H1 (cell line): Measurements from ENCODE around the gene SPTB. TPM values are rescaled to one million over a fixed set of nuclear protein-coding genes. Genes with fewer than 3 reads are reported as not detected.

Experiments used
- CTCF ChIA-PET: fragments of 300-600 bp; sonication (Branson Sonifier 250); formaldehyde crosslinking; loops from one replicate; lab custom pipeline; 2021; ENCODE audit not compliant: partially characterized antibody; lab: Charles Lee
- POLR2A ChIA-PET: fragments of 300-600 bp; sonication (Branson Sonifier 250); formaldehyde crosslinking; loops from one replicate; lab custom pipeline; 2021; ENCODE audit warnings: inconsistent platforms; ENCODE audit not compliant: partially characterized antibody; lab: Charles Lee
- DNase-seq, 2 experiments: peaks; one replicate each; pipeline versions ENCODE4 v3.0.0 to v3.0.0-alpha.2; 2010 to 2022; ENCODE audit warnings: low spot score in 2 of 2, low read depth in 1 of 2, mixed read lengths in 1 of 2
- FAIRE-seq: peaks from 2 replicates; lab custom pipeline; 2011; peaks lifted over from hg19 to GRCh38; lab: Jason Lieb, UNC
- H2AFZ ChIP-seq: 2 replicates; pipeline ENCODE4 v1.8.1; 2012; ENCODE audit warnings: low read length, inconsistent platforms
- H2AK5ac ChIP-seq: 2 replicates; pipeline ENCODE4 v1.6.1; 2013; ENCODE audit warnings: low read depth, low read length
- H2BK120ac ChIP-seq: replicated peaks from 2 replicates; pipeline ENCODE3; 2013; ENCODE audit warnings: low read depth, low read length, inconsistent platforms
- H2BK12ac ChIP-seq: 2 replicates; pipeline ENCODE4 v1.6.1; 2013; ENCODE audit warnings: low read depth, low read length
- H2BK15ac ChIP-seq: 2 replicates; pipeline ENCODE4 v1.6.1; 2013; ENCODE audit warnings: low read length
- H2BK20ac ChIP-seq: 2 replicates; pipeline ENCODE4 v1.6.1; 2013; ENCODE audit warnings: low read length
- H2BK5ac ChIP-seq: 2 replicates; pipeline ENCODE4 v1.6.1; 2013; ENCODE audit warnings: low read depth, low read length
- H3K14ac ChIP-seq: 2 replicates; pipeline ENCODE4 v1.6.1; 2013; ENCODE audit warnings: inconsistent platforms; ENCODE audit not compliant: insufficient read length
- H3K18ac ChIP-seq: 2 replicates; pipeline ENCODE4 v1.6.1; 2013; ENCODE audit warnings: low read length; ENCODE audit errors: extremely low read depth
- H3K23ac ChIP-seq: 2 replicates; pipeline ENCODE4 v1.6.1; 2013; ENCODE audit warnings: inconsistent platforms; ENCODE audit not compliant: insufficient read length
- H3K23me2 ChIP-seq: 2 replicates; pipeline ENCODE4 v1.6.1; 2013; ENCODE audit warnings: low read depth, low read length
- H3K27ac ChIP-seq: 2 replicates; pipeline ENCODE4 v1.6.1; 2011; ENCODE audit warnings: low read depth, low read length, inconsistent platforms
- H3K27me3 ChIP-seq, 4 experiments: replicated peaks in 1 of 4; 1 replicate in 1 of 4; 2 replicates in 3 of 4; pipeline versions ENCODE4 v1.6.1 to v1.8.1; 2011 to 2013; ENCODE audit warnings: low read length in 3 of 4, mild to moderate bottlenecking in 3 of 4, inconsistent platforms in 2 of 4, mixed read lengths in 2 of 4, moderate library complexity in 1 of 4; ENCODE audit not compliant: control insufficient read depth in 3 of 4, insufficient read depth in 3 of 4; ENCODE audit errors: extremely low read depth in 1 of 4
- H3K36me3 ChIP-seq, 4 experiments: 2 replicates each; pipeline versions ENCODE4 v1.6.1 to v1.8.1; 2011 to 2013; ENCODE audit warnings: mild to moderate bottlenecking in 4 of 4, low read length in 3 of 4, moderate library complexity in 2 of 4, control low read depth in 1 of 4, inconsistent platforms in 1 of 4; ENCODE audit not compliant: insufficient read depth in 4 of 4, control insufficient read depth in 2 of 4
- H3K4ac ChIP-seq: replicated peaks from 2 replicates; pipeline ENCODE3; 2013; ENCODE audit warnings: low read length, low read depth, mixed read lengths, inconsistent platforms; ENCODE audit not compliant: insufficient read length
- H3K4me1 ChIP-seq, 4 experiments: replicated peaks in 1 of 4; 1 replicate in 1 of 4; 2 replicates in 3 of 4; pipeline versions ENCODE4 v1.6.1 to v1.8.1; 2011 to 2013; ENCODE audit warnings: low read length in 3 of 4, inconsistent platforms in 2 of 4, mixed read lengths in 1 of 4; ENCODE audit not compliant: insufficient read depth in 4 of 4, control insufficient read depth in 3 of 4
- H3K4me2 ChIP-seq, 2 experiments: 2 replicates each; pipeline versions ENCODE4 v1.6.1 to v1.8.1; 2011 to 2013; ENCODE audit warnings: low read depth in 2 of 2, low read length in 2 of 2, control low read depth in 1 of 2, inconsistent platforms in 1 of 2, mild to moderate bottlenecking in 1 of 2; ENCODE audit not compliant: insufficient read depth in 1 of 2
- H3K4me3 ChIP-seq, 4 experiments: fragments of 200-600, 300-600 bp in 1 of 4; sonication (generic), shearing (Covaris generic), sonication (Bioruptor Twin) in 1 of 4; 2 replicates each; pipeline versions ENCODE4 v1.5.1 to v1.8.1; 2011 to 2016; ENCODE audit warnings: low read length in 4 of 4, low read depth in 3 of 4, control low read depth in 2 of 4, inconsistent platforms in 2 of 4, mild to moderate bottlenecking in 2 of 4, mixed read lengths in 1 of 4, moderate library complexity in 1 of 4; ENCODE audit not compliant: insufficient read depth in 2 of 4; ENCODE audit errors: extremely low read depth in 1 of 4
- H3K56ac ChIP-seq: replicated peaks from 2 replicates; pipeline ENCODE3; 2013; ENCODE audit warnings: low read depth, mild to moderate bottlenecking, mixed read lengths, low read length, inconsistent platforms; ENCODE audit not compliant: insufficient read length
- H3K79me1 ChIP-seq: 2 replicates; pipeline ENCODE4 v1.6.1; 2013; ENCODE audit warnings: low read depth, low read length, control low read depth
- H3K79me2 ChIP-seq, 2 experiments: 2 replicates each; pipeline versions ENCODE4 v1.6.1 to v1.8.1; 2012 to 2013; ENCODE audit warnings: low read length in 2 of 2, mild to moderate bottlenecking in 2 of 2, inconsistent platforms in 1 of 2; ENCODE audit not compliant: insufficient read depth in 2 of 2, control insufficient read depth in 1 of 2
- H3K9ac ChIP-seq, 4 experiments: replicated peaks in 1 of 4; 1 replicate in 1 of 4; 2 replicates in 3 of 4; pipeline versions ENCODE4 v1.6.1 to v1.8.1; 2011 to 2013; ENCODE audit warnings: low read depth in 3 of 4, low read length in 3 of 4, control low read depth in 2 of 4, mild to moderate bottlenecking in 2 of 4, moderate library complexity in 2 of 4, inconsistent platforms in 1 of 4; ENCODE audit errors: extremely low read depth in 1 of 4
- H3K9me3 ChIP-seq, 2 experiments: 2 replicates each; pipeline versions ENCODE4 v1.6.1 to v1.8.1; 2012 to 2013; ENCODE audit warnings: mild to moderate bottlenecking in 2 of 2, moderate library complexity in 2 of 2, control low read depth in 1 of 2, inconsistent platforms in 1 of 2, low read depth in 1 of 2, low read length in 1 of 2, mixed read lengths in 1 of 2; ENCODE audit not compliant: insufficient read depth in 2 of 2
- H4K20me1 ChIP-seq, 2 experiments: replicated peaks in 1 of 2; 2 replicates each; pipeline versions ENCODE3 to v1.8.1; 2011 to 2013; ENCODE audit warnings: inconsistent platforms in 2 of 2, low read length in 2 of 2, mild to moderate bottlenecking in 1 of 2; ENCODE audit not compliant: insufficient read depth in 2 of 2, control insufficient read depth in 1 of 2
- H4K5ac ChIP-seq: 2 replicates; pipeline ENCODE4 v1.6.1; 2013; ENCODE audit warnings: low read length, low read depth, mixed read lengths, inconsistent platforms; ENCODE audit not compliant: insufficient read length
- H4K8ac ChIP-seq: 2 replicates; pipeline ENCODE4 v1.8.0; 2013; ENCODE audit warnings: mild to moderate bottlenecking, moderate library complexity, low read length, inconsistent platforms; ENCODE audit not compliant: insufficient read depth; ENCODE audit errors: extremely low read depth
- H4K91ac ChIP-seq: replicated peaks from 2 replicates; pipeline ENCODE3; 2013; ENCODE audit warnings: low read length, mixed read lengths, inconsistent platforms; ENCODE audit not compliant: insufficient read length
- CTBP2 ChIP-seq: IDR thresholded peaks from 2 replicates; pipeline ENCODE4 v1.7.0; 2011; ENCODE audit warnings: borderline replicate concordance, mild to moderate bottlenecking, moderate library complexity, mixed read lengths, low read length; ENCODE audit not compliant: insufficient read depth, insufficient read length
- HDAC2 ChIP-seq, 2 experiments: fragments of 300-600 bp in 1 of 2; sonication (generic) in 1 of 2; IDR thresholded peaks; 2 replicates each; pipeline ENCODE4 v1.6.1; 2011 to 2012; ENCODE audit warnings: low read depth in 2 of 2, low read length in 2 of 2, mild to moderate bottlenecking in 2 of 2, moderate library complexity in 2 of 2, borderline replicate concordance in 1 of 2, inconsistent platforms in 1 of 2
- NRF1 ChIP-seq: IDR thresholded peaks from 2 replicates; pipeline ENCODE4 v1.6.1; 2011; ENCODE audit warnings: mild to moderate bottlenecking, low read depth, low read length, improper control_type of control experiment
- RAD21 ChIP-seq, 2 experiments: IDR thresholded peaks in 1 of 2; conservative IDR thresholded peaks in 1 of 2; 2 replicates each; pipeline ENCODE4 v1.6.1; 2011; ENCODE audit warnings: low read depth in 2 of 2, low read length in 2 of 2, improper control_type of control experiment in 1 of 2, inconsistent platforms in 1 of 2, mild to moderate bottlenecking in 1 of 2, moderate library complexity in 1 of 2
- SIN3A ChIP-seq, 2 experiments: IDR thresholded peaks in 1 of 2; conservative IDR thresholded peaks in 1 of 2; 2 replicates each; pipeline ENCODE4 v1.6.1; 2011 to 2012; ENCODE audit warnings: low read length in 2 of 2, improper control_type of control experiment in 1 of 2, low read depth in 1 of 2, mild to moderate bottlenecking in 1 of 2
- TEAD4 ChIP-seq: IDR thresholded peaks from 2 replicates; pipeline ENCODE4 v1.6.1; 2012; ENCODE audit warnings: low read depth, low read length, inconsistent platforms, mixed read lengths
- WGBS, 2 experiments: shearing (Covaris generic) in 1 of 2; methylation state at CpG; one replicate each; pipeline versions ENCODE4 v1.1.6 to v1.1.7; 2013 to 2015; ENCODE audit warnings: low lambda C conversion rate in 2 of 2, mixed read lengths in 2 of 2, inconsistent platforms in 1 of 2, low coverage in 1 of 2, missing lambda C conversion rate in 1 of 2; ENCODE audit not compliant: insufficient replicate concordance in 2 of 2, insufficient coverage in 1 of 2, insufficient read length in 1 of 2; ENCODE audit errors: extremely low coverage in 1 of 2, missing lambda C conversion rate in 1 of 2; 5-methylcytosine and 5-hydroxymethylcytosine counted together
- polyA plus RNA-seq, 7 experiments: library from polyadenylated mRNA; depleted of rRNA in 3 of 7; stranded (reverse) in 5 of 7; unstranded in 2 of 7; fragments of >200 nt in 5 of 7; fragments of 200-250 nt in 2 of 7; gene quantifications; 1 replicate in 5 of 7; 2 replicates in 1 of 7; 4 replicates in 1 of 7; pipeline versions ENCODE4 v1.2.1 to v1.2.3, GENCODE V29; 2011 to 2013; ENCODE audit warnings: missing spikeins in 2 of 7, mixed read lengths in 2 of 7
- total RNA-seq: library from RNA; stranded (reverse); fragmentation: NEBNext Ultra II Directional; extraction: Animal tissue kit (Norgen Biotek cat#: 25700); gene quantifications from 2 replicates; pipeline ENCODE4 v1.2.1, GENCODE V29; 2021
- TF ChIP-seq, protein P1 (sequence below), 3 experiments: IDR thresholded peaks; 1 replicate in 2 of 3; 2 replicates in 1 of 3; pipeline versions ENCODE4 v1.5.1 to v1.6.1; 2011; ENCODE audit warnings: low read length in 3 of 3, mild to moderate bottlenecking in 3 of 3, inconsistent platforms in 2 of 3, low read depth in 1 of 3, moderate library complexity in 1 of 3; ENCODE audit not compliant: insufficient read depth in 1 of 3; ENCODE audit errors: control extremely low read depth in 1 of 3

SPTB gene
- total and polyA plus RNA-seq, 2 of the 8 experiments (the other 6 are each of a cell fraction or from before 2014, with no cell fraction given) = 0.30 to 2.4 TPM

DNA sequence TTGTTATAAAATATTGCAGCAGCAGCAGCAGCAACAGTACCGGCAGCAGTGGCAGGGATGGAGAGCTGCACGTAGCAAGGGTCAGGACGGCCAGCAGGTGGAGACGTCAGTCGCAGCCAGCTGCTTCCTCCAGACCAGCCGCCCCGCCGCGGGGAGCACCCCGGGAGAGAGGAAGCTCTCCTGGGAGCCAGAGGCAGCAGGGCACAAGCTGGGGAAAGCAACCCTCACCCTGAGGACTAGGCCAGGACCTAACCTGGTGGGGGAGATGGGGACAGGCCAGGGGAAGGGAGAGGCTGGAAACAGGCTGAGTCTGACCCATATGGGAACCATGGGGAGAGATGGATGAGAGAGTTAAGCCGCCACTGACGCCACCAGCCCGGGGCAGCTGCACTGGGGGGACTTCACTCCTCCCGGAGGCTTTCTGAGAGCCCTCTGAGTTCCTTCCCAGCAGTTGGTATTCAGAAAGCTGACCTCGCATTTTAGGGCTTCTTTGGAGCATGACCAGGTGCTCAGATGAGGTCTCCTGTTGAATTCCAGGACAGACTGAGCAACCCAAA, 56.3 kb downstream of the SPTB start:
- 33% methylated on average over 15 of the region's 15 CpGs; no CpG with 5 or more reads in 1 of the 2 experiments for WGBS, 2 experiments
- H3K79me2 ChIP-seq = no peaks in the 10 kb centered on the region
- peak overlapping the region; percentile 85; the same call in 1 of the 2 replicates for H2BK15ac ChIP-seq
- H2AK5ac ChIP-seq = no peak overlapping the region
- ChIA-PET POLR2A (interaction anchor here (1.0 to 1.5 kb wide), 5 partner anchors 11 to 68 kb away, joined by 3 to 4 read pairs (median 3); no protein-coding TSS in a partner anchor), CTCF (interaction anchor here (0.7 to 12.1 kb wide), 47 partner anchors 10 to 209 kb away, joined by 3 to 243 read pairs (median 7); partner anchors contain the start of genes CHURC1 and SPTB)
- H2BK120ac ChIP-seq = no peak overlapping the region
- no peak overlapping the region for H3K23ac ChIP-seq
- no peak overlapping the region for H3K4me3 ChIP-seq
- no peak overlapping the region for H2BK12ac ChIP-seq
- FAIRE-seq (peak; percentile 62), DNase-seq (peak; percentile 41 to 86)
- peak overlapping the region in 1 of 2 experiments; percentile 54; a peak in 3 of 4 replicates for H3K4me2 ChIP-seq
- H4K20me1 ChIP-seq = no peaks in the 10 kb centered on the region
- H3K23me2 ChIP-seq = no peaks in the 10 kb centered on the region
- H2BK5ac ChIP-seq = no peak overlapping the region
- H3K27ac ChIP-seq = no peak overlapping the region
- peak overlapping the region; percentile 45; the same call in 1 of the 2 replicates for H2AFZ ChIP-seq
- no peaks in the 10 kb centered on the region for H3K79me1 ChIP-seq
- no peak overlapping the region for H3K56ac ChIP-seq
- H3K27me3 ChIP-seq = no peaks in the 10 kb centered on the region; a peak in 1 of 7 replicates
- H4K91ac ChIP-seq = no peak overlapping the region
- no peaks in the 10 kb centered on the region for H3K36me3 ChIP-seq
- no peak overlapping the region for H3K14ac ChIP-seq
- H3K9me3 ChIP-seq = no peaks in the 10 kb centered on the region
- peak overlapping the region; percentile 88 for H3K18ac ChIP-seq
- H3K4ac ChIP-seq = no peak overlapping the region
- H2BK20ac ChIP-seq = no peak overlapping the region
- H4K5ac ChIP-seq = no peak overlapping the region
- peaks cover 0 to 13% (median 5%) of the 10 kb centered on the region in 4 experiments; a peak in 4 of 7 replicates for H3K4me1 ChIP-seq
- H3K9ac ChIP-seq = no peak overlapping the region
- H4K8ac ChIP-seq = no peak overlapping the region
- 0 out of 4 replicates have a peak, but pooled peaks of 1 of the 2 experiments have one; percentile 40 for TF ChIP-seq SIN3A (conservative IDR thresholded peaks at IDR 0.05 in 1 of 2, IDR thresholded peaks at IDR 0.05 in 1 of 2; ENCODE audit: low read depth in 1 of 2, low read length in 2 of 2)
- peak; percentile 83 to 85 for TF ChIP-seq RAD21 (IDR thresholded peaks at IDR 0.05 in 1 of 2, conservative IDR thresholded peaks at IDR 0.05 in 1 of 2; ENCODE audit: low read depth in 2 of 2, low read length in 2 of 2)
- TF ChIP-seq HDAC2 (IDR thresholded peaks at IDR 0.05; ENCODE audit: borderline replicate concordance in 1 of 2, low read depth in 2 of 2, low read length in 2 of 2) = peak in 1 of 2 experiments; percentile 39; a peak in 1 of 4 replicates
- TF ChIP-seq, protein P1, sequence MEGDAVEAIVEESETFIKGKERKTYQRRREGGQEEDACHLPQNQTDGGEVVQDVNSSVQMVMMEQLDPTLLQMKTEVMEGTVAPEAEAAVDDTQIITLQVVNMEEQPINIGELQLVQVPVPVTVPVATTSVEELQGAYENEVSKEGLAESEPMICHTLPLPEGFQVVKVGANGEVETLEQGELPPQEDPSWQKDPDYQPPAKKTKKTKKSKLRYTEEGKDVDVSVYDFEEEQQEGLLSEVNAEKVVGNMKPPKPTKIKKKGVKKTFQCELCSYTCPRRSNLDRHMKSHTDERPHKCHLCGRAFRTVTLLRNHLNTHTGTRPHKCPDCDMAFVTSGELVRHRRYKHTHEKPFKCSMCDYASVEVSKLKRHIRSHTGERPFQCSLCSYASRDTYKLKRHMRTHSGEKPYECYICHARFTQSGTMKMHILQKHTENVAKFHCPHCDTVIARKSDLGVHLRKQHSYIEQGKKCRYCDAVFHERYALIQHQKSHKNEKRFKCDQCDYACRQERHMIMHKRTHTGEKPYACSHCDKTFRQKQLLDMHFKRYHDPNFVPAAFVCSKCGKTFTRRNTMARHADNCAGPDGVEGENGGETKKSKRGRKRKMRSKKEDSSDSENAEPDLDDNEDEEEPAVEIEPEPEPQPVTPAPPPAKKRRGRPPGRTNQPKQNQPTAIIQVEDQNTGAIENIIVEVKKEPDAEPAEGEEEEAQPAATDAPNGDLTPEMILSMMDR (IDR thresholded peaks at IDR 0.05; ENCODE audit: control extremely low read depth in 1 of 3, insufficient read depth in 1 of 3, low read depth in 1 of 3, low read length in 3 of 3) = peak; percentile 78 to 98 (median 82)
- peak; percentile 44 for TF ChIP-seq CTBP2
- TF ChIP-seq TEAD4 = peak; percentile 18; the same call in 1 of the 2 replicates
- TF ChIP-seq NRF1 = no peak
